Cardiac muscle cell (in vitro differentiated cells and primary cell): ENCODE measurements around the gene GPR55. TPM values are rescaled to one million over a fixed set of nuclear protein-coding genes. Genes with fewer than 3 reads are reported as not detected.

Experiments
- DNase-seq, 2 donors: peaks; one replicate each; pipeline versions ENCODE4 v3.0.0 to v3.0.0-alpha.2; 2010 to 2017; ENCODE audit warnings: low read depth in 1 of 2, low spot score in 1 of 2
- H3K27ac ChIP-seq: fragments of 200-600 bp; sonication (generic); 2 replicates; pipeline ENCODE4 v1.5.1; 2016
- H3K27me3 ChIP-seq: fragments of 200-600 bp; sonication (generic); 2 replicates; pipeline ENCODE4 v1.6.0; 2016; ENCODE audit warnings: control low read depth
- H3K36me3 ChIP-seq: fragments of 200-600 bp; sonication (generic); 2 replicates; pipeline ENCODE4 v1.5.1; 2016; ENCODE audit warnings: control low read depth
- H3K4me1 ChIP-seq: fragments of 200-600 bp; sonication (generic); 2 replicates; pipeline ENCODE4 v1.8.1; 2017; ENCODE audit warnings: low read depth, mild to moderate bottlenecking, mixed run types
- H3K4me3 ChIP-seq: fragments of 200-600 bp; sonication (generic); 2 replicates; pipeline ENCODE4 v1.5.1; 2016; ENCODE audit warnings: mild to moderate bottlenecking
- H3K9me3 ChIP-seq: fragments of 200-600 bp; sonication (generic); 2 replicates; pipeline ENCODE4 v1.5.1; 2017; ENCODE audit warnings: low read depth, mild to moderate bottlenecking, control low read depth
- CTCF ChIP-seq: IDR thresholded peaks from 2 replicates; pipeline ENCODE4 v1.5.1; 2012; ENCODE audit warnings: low read depth, mild to moderate bottlenecking, low read length
- polyA plus RNA-seq: library from polyadenylated mRNA; unstranded; fragments of >200 nt; fragmentation: Nextera tagmentation; extraction: Ambion mirVana; gene quantifications from 2 replicates; pipeline ENCODE4 v1.2.1, GENCODE V29; 2016
- total RNA-seq: library from RNA; depleted of rRNA; stranded (reverse); fragments of >200 nt; gene quantifications from 2 replicates; pipeline ENCODE4 v1.2.3, GENCODE V29; 2016

The GPR55 gene
- total and polyA plus RNA-seq, 2 experiments from 2014 or later: not detected

DNA sequence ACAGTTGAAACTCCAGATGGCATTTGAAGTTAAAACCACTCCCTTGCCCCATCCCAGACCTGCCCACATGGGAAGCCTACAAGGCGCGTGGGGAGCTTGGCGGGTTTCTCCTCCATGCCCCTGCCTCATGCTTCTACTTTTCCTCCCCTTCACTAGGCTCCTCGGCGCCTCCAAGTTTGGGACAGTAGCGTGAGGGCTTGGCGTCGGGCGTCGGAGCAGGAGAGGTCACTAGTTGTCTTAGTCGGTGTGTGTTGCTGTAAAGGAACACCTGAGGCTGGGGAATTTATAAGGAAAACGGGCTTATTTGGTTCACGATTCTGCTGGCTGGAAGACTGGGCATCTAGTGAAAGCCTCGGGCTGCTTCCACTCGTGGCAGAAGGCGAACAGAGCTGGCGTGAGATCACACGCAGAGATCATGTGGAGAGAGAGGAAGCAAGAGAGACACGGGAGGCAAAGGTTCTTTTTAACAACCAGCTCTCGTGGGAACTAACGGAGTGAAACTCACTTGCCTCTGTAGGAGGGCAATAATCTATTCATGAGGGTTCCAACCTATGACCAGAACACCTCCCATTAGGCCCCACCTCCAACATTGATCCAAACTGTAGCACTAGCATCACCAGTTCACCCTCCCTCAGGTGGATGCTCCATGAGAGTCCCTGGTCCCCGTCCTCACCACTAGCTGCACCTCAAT lies 35.0 kb downstream of the GPR55 start:
- Histone ChIP-seq H3K27me3 (no peaks in the 10 kb centered on the region), H3K9me3 (no peaks in the 10 kb centered on the region), H3K36me3 (no peaks in the 10 kb centered on the region), H3K4me3 (no peak overlapping the region), H3K4me1 (peaks cover 15% of the 10 kb centered on the region), H3K27ac (no peak overlapping the region)
- no peak for DNase-seq
- no peak for TF ChIP-seq CTCF

DNA sequence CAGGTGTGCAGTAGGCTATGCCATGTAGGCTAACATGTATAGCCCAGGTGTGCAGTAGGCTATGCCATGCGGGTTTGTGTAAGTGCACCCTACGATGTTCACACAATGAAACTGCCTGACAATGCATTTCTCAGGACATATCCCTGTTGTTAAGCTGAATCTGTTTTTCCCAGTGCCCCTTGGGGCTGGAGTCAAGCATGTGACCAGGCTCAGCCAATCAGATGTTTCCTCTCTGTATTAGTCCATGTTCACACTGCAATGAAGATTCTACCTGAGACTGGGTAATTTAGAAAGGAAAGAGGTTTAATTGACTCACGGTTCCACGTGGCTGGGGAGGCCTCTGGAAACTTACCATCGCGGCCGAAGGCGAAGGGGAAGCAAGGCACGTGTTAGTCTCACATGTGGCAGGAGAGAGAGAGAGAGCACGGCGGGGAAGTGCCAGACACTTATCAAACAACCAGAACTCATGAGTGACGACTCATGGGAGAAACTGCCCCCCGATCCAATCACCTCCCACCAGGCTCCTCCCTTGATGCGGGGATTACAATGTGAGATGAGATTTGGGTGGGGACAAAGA lies 36.1 kb downstream of the GPR55 start:
- H3K36me3 ChIP-seq: no peaks in the 10 kb centered on the region
- no peaks in the 10 kb centered on the region for H3K27me3 ChIP-seq
- H3K4me1 ChIP-seq: peaks cover 18% of the 10 kb centered on the region
- DNase-seq: no peak
- TF ChIP-seq CTCF: no peak
- H3K27ac ChIP-seq: no peak overlapping the region
- no peak overlapping the region for H3K4me3 ChIP-seq
- H3K9me3 ChIP-seq: no peaks in the 10 kb centered on the region

- no peaks in the 10 kb centered on the region for H3K27me3 ChIP-seq
- DNase-seq: no peak
- H3K4me3 ChIP-seq: no peak overlapping the region
- no peak overlapping the region for H3K27ac ChIP-seq
- no peaks in the 10 kb centered on the region for H3K36me3 ChIP-seq
- no peak for TF ChIP-seq CTCF
- H3K9me3 ChIP-seq: no peaks in the 10 kb centered on the region
- peaks cover 18% of the 10 kb centered on the region for H3K4me1 ChIP-seq
Measured at GRCh38 chr2:230887342-230887741, 37.7 kb downstream of the GPR55 start.

DNA sequence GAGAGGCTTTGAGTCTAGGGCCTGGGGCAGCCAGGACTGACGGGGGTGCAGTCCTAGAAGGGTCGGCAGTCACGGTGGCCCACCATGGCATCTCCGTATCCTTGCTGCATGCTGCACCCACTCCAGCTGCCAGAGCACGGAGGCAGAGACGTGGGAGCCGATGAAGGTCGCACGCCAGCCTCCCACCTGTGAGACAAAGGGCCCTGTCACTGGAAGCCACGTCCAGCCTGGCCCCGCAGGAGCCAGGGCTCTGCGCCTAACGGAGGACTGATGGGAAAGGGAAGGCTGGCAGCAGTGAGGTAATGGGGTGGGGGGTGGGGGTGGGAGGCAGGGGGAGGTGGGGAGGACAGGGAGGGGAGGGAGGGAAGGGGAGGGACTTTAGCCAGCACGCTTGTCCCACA lies 38.4 kb downstream of the GPR55 start:
- TF ChIP-seq CTCF: no peak
- Histone ChIP-seq H3K27ac (peak overlapping the region; percentile 80), H3K9me3 (no peaks in the 10 kb centered on the region), H3K27me3 (no peaks in the 10 kb centered on the region), H3K36me3 (no peaks in the 10 kb centered on the region), H3K4me1 (peaks cover 18% of the 10 kb centered on the region), H3K4me3 (no peak overlapping the region)
- no peak for DNase-seq

- no peaks in the 10 kb centered on the region for H3K9me3 ChIP-seq
- no peak for DNase-seq
- no peaks in the 10 kb centered on the region for H3K27me3 ChIP-seq
- TF ChIP-seq CTCF: no peak
- H3K4me1 ChIP-seq: peaks cover 18% of the 10 kb centered on the region
- no peaks in the 10 kb centered on the region for H3K36me3 ChIP-seq
- no peak overlapping the region for H3K4me3 ChIP-seq
- H3K27ac ChIP-seq: peak overlapping the region; percentile 80
Measured at GRCh38 chr2:230886206-230886605, 38.8 kb downstream of the GPR55 start.
